GM12878 (cell line): ENCODE measurements around the gene CHEK1.

Experiments used
- CHD4 ChIP-seq: fragments of 200-600 bp; sonication (generic); IDR thresholded peaks from 2 replicates; pipeline ENCODE4 v1.6.1; 2016; ENCODE audit warnings: mild to moderate bottlenecking
- TF ChIP-seq, protein P1 (sequence below), 3 experiments: IDR thresholded peaks in 2 of 3; conservative IDR thresholded peaks in 1 of 3; 2 replicates each; pipeline ENCODE4 v1.5.1; 2011; ENCODE audit warnings: low read depth in 3 of 3, low read length in 3 of 3, mild to moderate bottlenecking in 3 of 3, control low read depth in 2 of 3, moderate library complexity in 2 of 3, inconsistent platforms in 1 of 3, mixed read lengths in 1 of 3; ENCODE audit not compliant: control insufficient read depth in 2 of 3, insufficient read depth in 1 of 3; ENCODE audit errors: extremely low read depth in 1 of 3

DNA sequence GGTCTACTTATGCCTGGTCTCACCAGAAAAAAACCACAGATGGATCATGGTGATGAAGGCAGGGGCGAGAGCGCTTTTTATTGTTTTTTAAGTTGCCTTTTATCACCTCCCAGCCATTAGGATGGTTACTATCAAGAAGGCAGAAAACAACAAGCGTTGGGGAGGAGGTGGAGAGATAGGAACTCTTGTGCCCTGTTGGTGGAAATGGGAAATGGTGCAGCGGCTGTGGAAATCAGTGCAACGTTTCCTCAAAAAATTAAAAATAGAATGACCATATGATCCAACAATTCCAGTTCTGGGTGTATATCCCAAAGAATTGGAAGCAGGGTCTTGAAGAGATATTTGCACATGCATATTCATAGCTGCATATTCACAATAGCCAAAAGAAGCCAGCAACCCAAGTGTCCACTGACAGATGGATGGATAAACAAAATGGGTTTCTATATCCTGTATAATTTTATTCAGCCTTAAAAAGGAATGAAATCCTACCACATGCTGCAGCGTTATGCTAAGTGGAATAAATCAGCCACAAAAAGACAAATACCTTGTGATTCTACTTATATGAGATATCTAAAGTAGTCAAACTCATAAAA is 76.2 kb downstream of the CHEK1 start:
- TF ChIP-seq, protein P1, sequence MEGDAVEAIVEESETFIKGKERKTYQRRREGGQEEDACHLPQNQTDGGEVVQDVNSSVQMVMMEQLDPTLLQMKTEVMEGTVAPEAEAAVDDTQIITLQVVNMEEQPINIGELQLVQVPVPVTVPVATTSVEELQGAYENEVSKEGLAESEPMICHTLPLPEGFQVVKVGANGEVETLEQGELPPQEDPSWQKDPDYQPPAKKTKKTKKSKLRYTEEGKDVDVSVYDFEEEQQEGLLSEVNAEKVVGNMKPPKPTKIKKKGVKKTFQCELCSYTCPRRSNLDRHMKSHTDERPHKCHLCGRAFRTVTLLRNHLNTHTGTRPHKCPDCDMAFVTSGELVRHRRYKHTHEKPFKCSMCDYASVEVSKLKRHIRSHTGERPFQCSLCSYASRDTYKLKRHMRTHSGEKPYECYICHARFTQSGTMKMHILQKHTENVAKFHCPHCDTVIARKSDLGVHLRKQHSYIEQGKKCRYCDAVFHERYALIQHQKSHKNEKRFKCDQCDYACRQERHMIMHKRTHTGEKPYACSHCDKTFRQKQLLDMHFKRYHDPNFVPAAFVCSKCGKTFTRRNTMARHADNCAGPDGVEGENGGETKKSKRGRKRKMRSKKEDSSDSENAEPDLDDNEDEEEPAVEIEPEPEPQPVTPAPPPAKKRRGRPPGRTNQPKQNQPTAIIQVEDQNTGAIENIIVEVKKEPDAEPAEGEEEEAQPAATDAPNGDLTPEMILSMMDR (IDR thresholded peaks at IDR 0.05 in 2 of 3, conservative IDR thresholded peaks at IDR 0.05 in 1 of 3; ENCODE audit: control insufficient read depth in 2 of 3, extremely low read depth in 1 of 3, insufficient read depth in 1 of 3, low read depth in 3 of 3, low read length in 3 of 3), result no peak
- TF ChIP-seq CHD4, result no peak
